Karpas-422 (cell line): Measurements from ENCODE around the gene RNFT2. TPM values are rescaled to one million over a fixed set of nuclear protein-coding genes. Genes with fewer than 3 reads are reported as not detected.

Source experiments
- DNase-seq: peaks from one replicate; pipeline ENCODE4 v3.0.0-alpha.2; 2015
- H2AFZ ChIP-seq: fragments of 200-600 bp; sonication (generic); 2 replicates; pipeline ENCODE4 v1.6.1; 2014; ENCODE audit warnings: antibody characterized with exemption, low read length, mixed read lengths
- H3K27ac ChIP-seq: fragments of 200-600 bp; sonication (generic); 2 replicates; pipeline ENCODE4 v1.5.1; 2014; ENCODE audit warnings: mild to moderate bottlenecking, low read length, moderate library complexity
- H3K27me3 ChIP-seq: fragments of 200-600 bp; sonication (generic); 2 replicates; pipeline ENCODE4 v1.6.1; 2014; ENCODE audit warnings: low read length, mixed read lengths
- H3K36me3 ChIP-seq: fragments of 200-600 bp; sonication (generic); 2 replicates; pipeline ENCODE4 v1.6.1; 2014; ENCODE audit warnings: low read length, mixed read lengths; ENCODE audit not compliant: insufficient read depth
- H3K4me1 ChIP-seq: fragments of 200-600 bp; sonication (generic); 2 replicates; pipeline ENCODE4 v1.6.1; 2014; ENCODE audit warnings: mild to moderate bottlenecking, low read length, mixed read lengths
- H3K4me2 ChIP-seq: fragments of 200-600 bp; sonication (generic); 2 replicates; pipeline ENCODE4 v1.6.1; 2014; ENCODE audit warnings: low read length, low read depth, mild to moderate bottlenecking; ENCODE audit not compliant: poor library complexity, severe bottlenecking
- H3K4me3 ChIP-seq: fragments of 200-600 bp; sonication (generic); 2 replicates; pipeline ENCODE4 v1.5.1; 2014; ENCODE audit warnings: mild to moderate bottlenecking, antibody characterized with exemption, low read length, mixed read lengths
- H3K79me2 ChIP-seq: fragments of 200-600 bp; sonication (generic); 2 replicates; pipeline ENCODE4 v1.6.1; 2014; ENCODE audit warnings: mild to moderate bottlenecking, low read length, mixed read lengths
- H3K9ac ChIP-seq: fragments of 200-600 bp; sonication (generic); 2 replicates; pipeline ENCODE4 v1.6.0; 2014; ENCODE audit warnings: low read length
- H3K9me2 ChIP-seq: fragments of 200-600 bp; sonication (generic), shearing (Covaris generic); replicated peaks from 2 replicates; pipeline ENCODE4 v1.6.0; 2014; ENCODE audit warnings: mild to moderate bottlenecking, low read length, moderate library complexity; ENCODE audit not compliant: insufficient read depth
- H3K9me3 ChIP-seq: fragments of 300-700, 200-600 bp; sonication (generic); 2 replicates; pipeline ENCODE4 v1.6.1; 2014; ENCODE audit warnings: low read length, mixed read lengths
- H4K20me1 ChIP-seq: fragments of 200-600 bp; sonication (generic); 2 replicates; pipeline ENCODE4 v1.6.1; 2014; ENCODE audit warnings: mild to moderate bottlenecking, antibody characterized with exemption, low read length, low read depth; ENCODE audit not compliant: insufficient read depth
- small RNA-seq: library from RNA; depleted of rRNA; stranded (forward); fragments of <200 nt; gene quantifications from one replicate; pipeline ENCODE3, GENCODE V24; 2014
- total RNA-seq: library from RNA; depleted of rRNA; stranded (reverse); fragments of >200 nt; shearing (Covaris generic); gene quantifications from 2 replicates; pipeline ENCODE4 v1.2.3, GENCODE V29; 2014; ENCODE audit warnings: low replicate concordance; rRNA removed

RNFT2 gene
- total RNA-seq, 1 experiment from 2014 or later: 6.7 TPM

GRCh38 chr12:116894913-116895312, 156.8 kb downstream of the RNFT2 start:
- H2AFZ ChIP-seq: no peak overlapping the region
- no peak overlapping the region for H3K4me2 ChIP-seq
- no peaks in the 10 kb centered on the region for H3K79me2 ChIP-seq
- no peak overlapping the region for H3K9ac ChIP-seq
- no peaks in the 10 kb centered on the region for H3K27me3 ChIP-seq
- no peak overlapping the region for H3K27ac ChIP-seq
- no peak overlapping the region for H3K4me3 ChIP-seq
- H3K9me2 ChIP-seq: no peaks in the 10 kb centered on the region
- no peaks in the 10 kb centered on the region for H4K20me1 ChIP-seq
- no peaks in the 10 kb centered on the region for H3K36me3 ChIP-seq
- peaks cover 2% of the 10 kb centered on the region; the same call in 1 of the 2 replicates for H3K4me1 ChIP-seq
- H3K9me3 ChIP-seq: no peaks in the 10 kb centered on the region
- DNase-seq: no peak

GRCh38 chr12:116896411-116896924, 158.4 kb downstream of the RNFT2 start:
- H3K4me3 ChIP-seq: no peak overlapping the region
- H3K27ac ChIP-seq: no peak overlapping the region
- no peaks in the 10 kb centered on the region for H3K79me2 ChIP-seq
- H2AFZ ChIP-seq: no peak overlapping the region
- no peak overlapping the region for H3K9ac ChIP-seq
- H4K20me1 ChIP-seq: no peaks in the 10 kb centered on the region
- H3K9me3 ChIP-seq: no peaks in the 10 kb centered on the region
- no peaks in the 10 kb centered on the region for H3K27me3 ChIP-seq
- no peaks in the 10 kb centered on the region for H3K36me3 ChIP-seq
- peaks cover 2% of the 10 kb centered on the region; the same call in 1 of the 2 replicates for H3K4me1 ChIP-seq
- no peak overlapping the region for H3K4me2 ChIP-seq
- no peaks in the 10 kb centered on the region for H3K9me2 ChIP-seq
- DNase-seq: no peak

- no peaks in the 10 kb centered on the region for H3K9me2 ChIP-seq
- H3K79me2 ChIP-seq: no peaks in the 10 kb centered on the region
- H3K4me2 ChIP-seq: no peak overlapping the region
- H3K9ac ChIP-seq: no peak overlapping the region
- no peaks in the 10 kb centered on the region for H4K20me1 ChIP-seq
- H3K27ac ChIP-seq: no peak overlapping the region
- H3K4me3 ChIP-seq: no peak overlapping the region
- peaks cover 2% of the 10 kb centered on the region; the same call in 1 of the 2 replicates for H3K4me1 ChIP-seq
- no peak for DNase-seq
- no peaks in the 10 kb centered on the region for H3K36me3 ChIP-seq
- no peaks in the 10 kb centered on the region for H3K27me3 ChIP-seq
- no peak overlapping the region for H2AFZ ChIP-seq
- H3K9me3 ChIP-seq: no peaks in the 10 kb centered on the region
Observed at GRCh38 chr12:116897476-116897875, 159.4 kb downstream of the RNFT2 start.

- Histone ChIP-seq H3K9me2 (no peaks in the 10 kb centered on the region), H3K9ac (no peak overlapping the region), H3K27ac (no peak overlapping the region), H3K36me3 (no peaks in the 10 kb centered on the region), H2AFZ (no peak overlapping the region), H3K4me1 (peaks cover 2% of the 10 kb centered on the region; the same call in 1 of the 2 replicates), H3K79me2 (no peaks in the 10 kb centered on the region), H4K20me1 (no peaks in the 10 kb centered on the region), H3K4me2 (no peak overlapping the region), H3K4me3 (no peak overlapping the region), H3K27me3 (no peaks in the 10 kb centered on the region), H3K9me3 (no peaks in the 10 kb centered on the region)
- no peak for DNase-seq
Observed at GRCh38 chr12:116898669-116899068, 160.6 kb downstream of the RNFT2 start.

GRCh38 chr12:116901612-116902011, 163.5 kb downstream of the RNFT2 start:
- Histone ChIP-seq H3K9me3 (no peaks in the 10 kb centered on the region), H3K4me2 (no peak overlapping the region), H3K27ac (no peak overlapping the region), H3K4me1 (peaks cover 2% of the 10 kb centered on the region; the same call in 1 of the 2 replicates), H3K9me2 (no peaks in the 10 kb centered on the region), H3K79me2 (no peaks in the 10 kb centered on the region), H4K20me1 (no peaks in the 10 kb centered on the region), H3K27me3 (no peaks in the 10 kb centered on the region), H3K4me3 (no peak overlapping the region), H2AFZ (no peak overlapping the region), H3K36me3 (no peaks in the 10 kb centered on the region), H3K9ac (no peak overlapping the region)
- no peak for DNase-seq

Small RNA genes lying within 50 kb of the gene (small RNA-seq; reads per million reads assigned to genes)
- gene RNU6-558P: not detected

Other genes with a start within 250 kb of the RNFT2 start
- gene MAP1LC3B2, start 178.9 kb upstream of the RNFT2 start, total RNA-seq: 0.32 and 0.71 TPM in 2 replicates
- 23.0 and 33.3 TPM in 2 replicates for gene SPRING1, start 246 bp upstream of the RNFT2 start, total RNA-seq
- gene HRK, start 143.1 kb downstream of the RNFT2 start, total RNA-seq: 0.94 and 1.2 TPM in 2 replicates
- 34.8 TPM in 2 replicates for gene FBXW8, start 172.6 kb downstream of the RNFT2 start, total RNA-seq